ENCODE measurements around the gene CRTC2.
A peak's percentile ranks its signal among the peaks of the same experiment; 100 is the strongest.

The CRTC2 gene

GRCh38 chr1:153928791-153929341 is 29.5 kb downstream of the CRTC2 start:
- no peak for TF ChIP-seq CTCF (IDR thresholded peaks at IDR 0.05; ENCODE audit: insufficient read depth, low read depth, low read length, missing control alignments)
- no peak overlapping the region for H3K4me3 ChIP-seq (ENCODE audit: low read depth, low read length)
- no peak for DNase-seq (ENCODE audit: low read depth)

GRCh38 chr1:153928245-153928644 is 30.2 kb downstream of the CRTC2 start:
- DNase-seq (ENCODE audit: low read depth): peak; percentile 64
- TF ChIP-seq CTCF (IDR thresholded peaks at IDR 0.05; ENCODE audit: insufficient read depth, low read depth, low read length, missing control alignments): no peak
- no peak overlapping the region for H3K4me3 ChIP-seq (ENCODE audit: low read depth, low read length)

GRCh38 chr1:153926405-153926804 is 32.0 kb downstream of the CRTC2 start:
- TF ChIP-seq CTCF (IDR thresholded peaks at IDR 0.05; ENCODE audit: insufficient read depth, low read depth, low read length, missing control alignments): no peak
- no peak for DNase-seq (ENCODE audit: low read depth)
- no peak overlapping the region for H3K4me3 ChIP-seq (ENCODE audit: low read depth, low read length)

GRCh38 chr1:153922972-153923925 is 35.2 kb downstream of the CRTC2 start, which contains the start of gene GATAD2B:
Gene GATAD2B (minus strand): TSS chr1:153922972. CDS start chr1:153828347, 94,625 bp downstream.
- H3K4me3 ChIP-seq (ENCODE audit: low read depth, low read length): peak within 1 kb of the TSS; percentile 96
- TF ChIP-seq CTCF (IDR thresholded peaks at IDR 0.05; ENCODE audit: insufficient read depth, low read depth, low read length, missing control alignments): no peak
- peak; percentile 100 for DNase-seq (ENCODE audit: low read depth)

- H3K4me3 ChIP-seq (ENCODE audit: low read depth, low read length): peak overlapping the region; percentile 94
- TF ChIP-seq CTCF (IDR thresholded peaks at IDR 0.05; ENCODE audit: insufficient read depth, low read depth, low read length, missing control alignments): peak; percentile 14
- DNase-seq (ENCODE audit: low read depth): peak; percentile 86
Measured at GRCh38 chr1:153922076-153922971, 36.1 kb downstream of the CRTC2 start.

- DNase-seq (ENCODE audit: low read depth): no peak
- no peak for TF ChIP-seq CTCF (IDR thresholded peaks at IDR 0.05; ENCODE audit: insufficient read depth, low read depth, low read length, missing control alignments)
- peak overlapping the region; percentile 94 for H3K4me3 ChIP-seq (ENCODE audit: low read depth, low read length)
Measured at GRCh38 chr1:153921803-153922075, 36.7 kb downstream of the CRTC2 start.

Measured in GM12865 (cell line).